Right lung (tissue), 5 donors: ENCODE data around the gene DNAJC5. TPM values are rescaled to one million over a fixed set of nuclear protein-coding genes. Genes with fewer than 3 reads are reported as not detected.
"Not testable (repeated sequence)": the region's sequence is repeated elsewhere in the genome, so short reads cannot be mapped to it uniquely, and the experiment has no call there.

ENCODE experiments used
- DNase-seq, 2 donors: peaks; one replicate each; pipeline ENCODE4 v3.0.0-alpha.2; 2013
- polyA plus RNA-seq, 5 donors: library from polyadenylated mRNA; unstranded; fragments of 120-200 nt; gene quantifications; one replicate each; pipeline versions ENCODE4 v1.2.1 to v1.2.3, GENCODE V29; 2013; ENCODE audit warnings: inconsistent platforms in 1 of 5, low replicate concordance in 1 of 5; ENCODE audit not compliant: insufficient read length in 5 of 5, insufficient read depth in 1 of 5

The DNAJC5 gene
- polyA plus RNA-seq, 5 donors = 16.2 to 32.5 (median 22.3) TPM

- DNase-seq = no peak
Measured at GRCh38 chr20:63952769-63953168, 57.8 kb downstream of the DNAJC5 start.

- DNase-seq = no peak
Measured at GRCh38 chr20:63953764-63954429, 59.0 kb downstream of the DNAJC5 start.

- DNase-seq = no peak
Measured at GRCh38 chr20:63955281-63955826, 60.4 kb downstream of the DNAJC5 start.

- peak; percentile 88 to 91 for DNase-seq
Measured at GRCh38 chr20:63955827-63956663, 61.1 kb downstream of the DNAJC5 start, which contains the start of gene UCKL1. Gene UCKL1 (minus strand): TSS chr20:63956416. CDS start chr20:63956372, 44 bp downstream.

GRCh38 chr20:63956664-63957003 is 61.7 kb downstream of the DNAJC5 start:
- no peak for DNase-seq

- no peak for DNase-seq
Measured at GRCh38 chr20:63957004-63957689, 62.2 kb downstream of the DNAJC5 start.

GRCh38 chr20:63957690-63958441 is 62.9 kb downstream of the DNAJC5 start:
- DNase-seq = no peak

- no peak for DNase-seq
Measured at GRCh38 chr20:63958471-63958870, 63.5 kb downstream of the DNAJC5 start.

- no peak for DNase-seq
Measured at GRCh38 chr20:63958964-63959698, 64.2 kb downstream of the DNAJC5 start.

GRCh38 chr20:63959699-63960075 is 64.8 kb downstream of the DNAJC5 start:
- DNase-seq = no peak

- not testable (repeated sequence) for DNase-seq
Measured at GRCh38 chr20:63960654-63961621, 66.0 kb downstream of the DNAJC5 start.

GRCh38 chr20:63961664-63962425 is 66.9 kb downstream of the DNAJC5 start:
- no peak for DNase-seq

GRCh38 chr20:63962426-63963347 is 67.8 kb downstream of the DNAJC5 start:
- no peak for DNase-seq

GRCh38 chr20:63963348-63963741 is 68.4 kb downstream of the DNAJC5 start:
- no peak for DNase-seq

- DNase-seq = no peak
Measured at GRCh38 chr20:63963784-63964301, 68.9 kb downstream of the DNAJC5 start.

- no peak for DNase-seq
Measured at GRCh38 chr20:63964412-63964811, 69.5 kb downstream of the DNAJC5 start.

- no peak for DNase-seq
Measured at GRCh38 chr20:63966172-63966943, 71.4 kb downstream of the DNAJC5 start.
